GM21360 (cell line): ENCODE data around the gene FFAR1.

ENCODE experiments used
- ATAC-seq: cut with Tn5 transposase; IDR thresholded peaks from one replicate; pipeline ENCODE4 v1.9.1; 2021; ENCODE audit warnings: mild to moderate bottlenecking, moderate library complexity; ENCODE audit not compliant: unreplicated experiment

FFAR1 gene, protein sequence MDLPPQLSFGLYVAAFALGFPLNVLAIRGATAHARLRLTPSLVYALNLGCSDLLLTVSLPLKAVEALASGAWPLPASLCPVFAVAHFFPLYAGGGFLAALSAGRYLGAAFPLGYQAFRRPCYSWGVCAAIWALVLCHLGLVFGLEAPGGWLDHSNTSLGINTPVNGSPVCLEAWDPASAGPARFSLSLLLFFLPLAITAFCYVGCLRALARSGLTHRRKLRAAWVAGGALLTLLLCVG (N-terminal part only)

DNA sequence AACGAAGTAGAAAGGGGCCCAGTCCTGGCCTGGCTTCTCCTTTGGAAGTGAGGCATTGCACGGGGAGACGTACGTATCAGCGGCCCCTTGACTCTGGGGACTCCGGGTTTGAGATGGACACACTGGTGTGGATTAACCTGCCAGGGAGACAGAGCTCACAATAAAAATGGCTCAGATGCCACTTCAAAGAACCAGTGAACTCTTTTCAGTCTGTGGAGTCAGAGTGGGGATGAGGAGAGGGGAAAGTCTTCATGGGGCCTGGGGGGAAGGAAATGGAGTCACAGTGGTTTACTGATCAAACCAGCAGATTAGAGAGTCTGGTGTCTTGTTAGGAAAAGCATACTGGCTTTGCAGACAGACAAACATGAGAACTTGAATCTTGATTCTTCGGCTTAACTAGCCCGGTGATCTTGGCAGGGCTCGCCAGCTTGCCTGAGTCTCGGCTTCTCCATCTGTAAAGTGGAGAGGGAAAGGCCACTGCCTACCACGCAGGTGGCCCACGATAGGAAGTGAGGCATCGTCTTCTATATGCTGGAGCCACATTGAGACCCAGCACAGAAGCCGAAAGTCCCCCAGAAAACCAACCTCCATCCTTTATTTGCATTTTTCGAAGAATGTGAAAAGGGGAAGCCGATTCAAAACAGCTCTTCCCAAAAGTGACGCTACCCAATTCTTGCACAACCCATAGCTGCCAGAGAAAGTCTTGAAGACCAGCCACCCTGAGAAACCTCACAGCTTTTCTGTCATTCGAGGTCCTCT lies at the start of gene FFAR1:
TSS of gene FFAR1 (plus strand) at position 732 of the 759 bp plus-strand sequence. CDS start 3,650 bp downstream, outside the sequence.
- peak; percentile 40 for ATAC-seq

DNA sequence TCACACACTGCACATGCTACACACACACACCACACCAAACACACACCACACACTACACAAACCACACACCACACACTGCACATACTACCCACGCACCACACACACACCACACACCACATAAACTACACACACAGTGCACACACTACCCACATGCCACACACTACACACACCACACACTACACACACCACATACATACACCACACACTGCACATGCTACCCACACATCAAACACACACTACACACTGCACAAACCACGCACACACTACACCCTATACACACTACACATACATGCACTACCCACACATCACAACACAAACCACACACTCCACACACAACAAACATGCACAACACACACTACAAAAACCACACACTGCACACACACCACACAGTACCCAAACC lies 49.8 kb upstream of the FFAR1 start:
- ATAC-seq: no peak

DNA sequence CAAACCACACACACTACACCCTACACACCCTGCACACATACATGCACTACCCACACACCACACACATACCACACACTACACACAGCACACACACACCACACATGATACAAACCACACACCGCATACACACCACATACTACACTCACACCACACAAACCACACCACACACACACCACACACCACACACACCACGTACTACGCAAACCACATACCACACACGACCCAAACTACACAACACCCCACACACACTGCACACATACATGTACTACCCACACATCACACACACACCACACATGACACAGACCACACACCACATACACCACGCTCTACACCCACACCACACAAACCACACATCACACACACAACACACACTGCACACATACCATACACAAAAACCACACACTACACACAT lies 49.1 kb upstream of the FFAR1 start:
- ATAC-seq: no peak

DNA sequence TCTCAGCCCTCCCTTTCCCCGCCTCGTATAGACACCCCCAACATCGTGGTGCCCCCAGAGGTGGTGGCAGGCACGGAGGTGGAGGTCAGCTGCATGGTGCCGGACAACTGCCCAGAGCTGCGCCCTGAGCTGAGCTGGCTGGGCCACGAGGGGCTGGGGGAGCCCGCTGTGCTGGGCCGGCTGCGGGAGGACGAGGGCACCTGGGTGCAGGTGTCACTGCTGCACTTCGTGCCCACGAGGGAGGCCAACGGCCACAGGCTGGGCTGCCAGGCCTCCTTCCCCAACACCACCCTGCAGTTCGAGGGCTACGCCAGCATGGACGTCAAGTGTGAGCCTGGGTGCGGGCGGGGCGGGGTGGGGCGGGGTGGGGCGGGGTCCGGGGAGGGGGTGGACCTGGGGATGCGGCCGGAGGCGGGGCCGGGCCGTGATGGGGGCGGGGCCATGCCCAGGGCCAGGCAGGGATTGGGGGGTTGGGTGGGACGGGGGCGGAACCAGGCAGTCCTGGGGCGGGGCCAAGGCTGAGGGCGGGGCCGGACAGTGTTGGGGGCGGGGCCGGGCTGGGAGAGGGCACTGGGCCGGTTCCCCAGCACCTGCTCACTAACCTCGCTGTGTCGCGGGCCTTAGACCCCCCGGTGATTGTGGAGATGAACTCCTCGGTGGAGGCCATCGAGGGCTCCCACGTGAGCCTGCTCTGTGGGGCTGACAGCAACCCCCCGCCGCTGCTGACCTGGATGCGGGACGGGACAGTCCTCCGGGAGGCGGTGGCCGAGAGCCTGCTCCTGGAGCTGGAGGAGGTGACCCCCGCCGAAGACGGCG lies 48.0 kb upstream of the FFAR1 start:
- ATAC-seq: no peak

DNA sequence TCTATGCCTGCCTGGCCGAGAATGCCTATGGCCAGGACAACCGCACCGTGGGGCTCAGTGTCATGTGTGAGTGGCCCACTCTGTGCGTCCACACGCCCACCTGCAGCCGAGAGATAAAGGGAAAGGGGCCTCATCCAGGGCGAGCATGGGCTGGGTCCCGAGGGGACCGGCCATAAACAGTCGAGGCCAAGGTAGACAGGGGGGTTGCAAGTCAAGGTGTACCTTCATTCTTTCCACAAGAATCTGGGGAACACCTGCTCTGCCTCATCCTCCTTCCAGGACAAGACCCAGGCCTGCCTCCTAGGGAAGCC lies 47.4 kb upstream of the FFAR1 start:
- no peak for ATAC-seq

DNA sequence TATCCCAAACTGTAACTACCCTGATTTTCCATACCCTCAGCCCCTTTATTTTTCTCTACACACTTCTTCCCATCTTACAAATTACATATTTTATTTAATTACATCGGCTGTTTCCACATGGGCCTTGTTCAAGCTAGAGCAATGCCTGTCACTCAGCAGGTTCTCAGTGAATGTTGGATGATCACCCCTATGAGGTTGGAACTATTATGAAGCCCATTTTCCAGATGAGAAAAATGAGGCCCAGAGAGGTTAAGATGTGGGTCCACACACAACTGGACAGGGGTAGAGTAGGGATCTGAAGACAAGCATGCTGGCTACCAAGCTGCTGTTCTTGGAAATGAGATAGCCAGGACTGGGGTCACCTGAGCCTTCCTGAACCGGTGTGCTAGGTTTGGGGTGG lies 45.7 kb upstream of the FFAR1 start:
- ATAC-seq: no peak

DNA sequence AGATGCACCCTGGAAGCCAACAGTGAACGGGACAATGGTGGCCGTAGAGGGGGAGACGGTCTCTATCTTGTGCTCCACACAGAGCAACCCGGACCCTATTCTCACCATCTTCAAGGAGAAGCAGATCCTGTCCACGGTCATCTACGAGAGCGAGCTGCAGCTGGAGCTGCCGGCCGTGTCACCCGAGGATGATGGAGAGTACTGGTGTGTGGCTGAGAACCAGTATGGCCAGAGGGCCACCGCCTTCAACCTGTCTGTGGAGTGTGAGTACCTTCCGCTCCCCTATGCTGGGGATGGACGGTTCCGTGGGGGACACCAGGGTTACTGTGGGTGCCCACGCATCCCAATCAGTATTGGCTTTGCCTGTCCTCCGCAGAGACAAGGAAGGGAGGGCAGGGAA lies 45.3 kb upstream of the FFAR1 start:
- no peak for ATAC-seq

DNA sequence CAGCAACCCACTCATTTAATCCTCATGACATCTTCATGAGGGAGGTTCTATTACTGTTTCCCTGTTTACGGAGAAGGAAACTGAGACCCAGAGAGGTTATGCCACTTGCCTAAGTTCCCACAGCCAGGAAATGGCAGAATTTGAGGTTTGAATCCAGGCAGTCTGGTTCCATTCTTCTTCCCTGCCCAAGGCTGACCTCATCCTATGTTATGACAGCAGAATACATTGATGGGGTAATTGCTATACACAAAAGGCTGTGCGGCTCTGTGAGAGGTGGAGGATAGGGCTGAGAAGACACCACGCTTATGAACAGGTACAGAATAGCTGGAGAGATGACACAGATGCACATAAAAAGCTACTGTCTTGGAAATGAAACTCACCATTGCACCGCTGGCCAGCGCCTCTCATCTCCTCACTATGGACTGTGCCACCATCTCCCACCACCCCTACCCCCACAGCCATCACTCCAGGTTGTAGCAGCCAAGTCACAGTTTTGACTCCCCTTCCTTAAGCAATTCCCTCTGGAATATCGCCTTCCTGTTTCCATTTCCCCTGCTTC lies 44.3 kb upstream of the FFAR1 start:
- no peak for ATAC-seq

DNA sequence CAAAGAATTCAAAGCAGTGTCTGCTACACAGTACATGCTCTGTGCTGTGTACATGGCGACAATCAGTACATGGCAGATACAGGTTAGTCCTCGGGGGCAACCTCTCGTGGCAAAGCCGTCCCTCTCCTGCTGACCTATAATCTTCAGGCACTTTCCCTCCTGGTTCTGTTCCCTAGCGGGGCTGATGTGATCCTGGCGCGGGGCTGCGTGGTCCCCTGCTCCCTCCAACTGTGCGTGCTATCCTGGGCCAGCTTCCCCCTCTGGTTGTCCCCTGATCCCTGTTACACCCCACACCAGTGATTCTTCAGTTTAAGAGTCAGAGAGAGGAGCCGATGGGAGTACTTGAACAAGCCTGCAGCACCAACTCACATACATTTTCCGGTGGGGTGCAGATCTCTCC lies 43.7 kb upstream of the FFAR1 start:
- no peak for ATAC-seq

DNA sequence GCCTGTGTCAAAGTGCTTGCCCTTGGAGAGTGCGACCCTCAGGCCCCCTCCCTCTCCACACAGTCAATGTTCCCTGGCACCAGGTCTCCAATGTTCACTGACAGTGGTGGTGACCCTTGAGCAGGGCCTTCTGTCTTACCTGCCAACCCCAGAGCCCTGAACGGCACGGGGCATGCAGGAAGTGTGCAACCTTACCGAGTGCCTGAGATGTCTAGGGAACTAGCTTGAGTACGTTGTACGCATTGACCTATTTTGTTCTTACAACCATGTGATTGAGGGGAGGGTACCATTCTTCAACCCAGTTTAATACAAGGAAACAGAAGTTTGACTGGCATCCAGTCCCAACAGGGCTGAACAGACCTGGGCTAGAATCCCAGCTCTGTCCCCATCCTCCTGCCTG lies 42.5 kb upstream of the FFAR1 start:
- ATAC-seq: no peak

DNA sequence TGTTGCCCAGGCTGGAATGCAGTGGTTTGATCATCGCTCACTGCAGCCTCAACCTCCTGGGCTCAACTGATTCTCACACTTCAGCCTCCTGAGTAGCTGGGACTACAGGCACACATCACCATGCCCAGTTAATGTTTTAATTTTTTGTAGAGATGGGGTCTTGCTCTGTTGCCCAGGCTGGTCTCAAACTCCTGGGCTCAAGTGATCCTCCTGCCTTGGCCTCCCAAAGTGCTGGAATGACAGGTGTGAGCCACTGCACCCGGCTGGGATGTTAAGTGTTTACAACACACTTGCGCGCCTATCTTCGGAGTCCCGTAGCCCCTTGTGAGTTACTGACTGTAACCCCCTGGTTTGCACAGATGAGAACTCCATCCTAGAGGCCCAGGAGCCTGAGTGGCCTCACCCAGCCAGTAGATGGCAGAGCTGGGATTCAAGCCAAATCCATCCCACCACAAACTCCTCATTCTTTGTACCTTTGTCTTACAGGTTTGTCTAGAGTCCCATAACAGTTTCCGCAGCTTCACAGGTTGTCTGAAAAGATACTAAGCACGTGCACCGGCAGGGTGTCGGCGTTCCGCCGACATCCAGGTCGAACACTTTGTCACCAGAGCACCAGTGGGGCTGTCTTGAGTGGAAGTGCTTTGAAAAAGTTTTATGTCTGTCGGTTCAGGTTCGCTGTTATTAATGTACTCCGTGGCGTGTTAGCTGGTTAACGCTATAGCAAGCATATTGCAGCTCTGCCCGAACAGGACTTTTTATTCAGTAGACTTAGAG lies 41.0 kb upstream of the FFAR1 start:
- no peak for ATAC-seq

DNA sequence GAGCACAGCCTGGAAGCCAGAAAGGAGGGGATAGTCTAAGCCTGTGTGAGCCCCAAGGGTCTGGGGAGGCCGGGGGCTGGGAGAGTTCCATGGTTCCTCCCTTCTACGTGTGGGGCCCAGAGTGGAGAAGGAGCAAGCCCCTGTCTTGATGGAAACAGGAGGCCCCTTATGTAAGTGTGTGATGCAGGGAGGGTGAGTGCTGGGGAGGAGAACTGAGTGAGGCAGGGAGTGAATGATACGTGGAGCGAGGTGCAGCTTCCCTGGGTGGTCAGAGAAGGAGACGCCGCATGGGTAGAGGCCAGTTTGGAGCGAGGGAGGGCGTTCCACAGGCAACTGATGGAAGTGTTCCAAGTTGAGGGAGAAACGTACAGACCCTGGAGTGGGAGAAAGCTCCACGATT lies 39.8 kb upstream of the FFAR1 start:
- no peak for ATAC-seq

DNA sequence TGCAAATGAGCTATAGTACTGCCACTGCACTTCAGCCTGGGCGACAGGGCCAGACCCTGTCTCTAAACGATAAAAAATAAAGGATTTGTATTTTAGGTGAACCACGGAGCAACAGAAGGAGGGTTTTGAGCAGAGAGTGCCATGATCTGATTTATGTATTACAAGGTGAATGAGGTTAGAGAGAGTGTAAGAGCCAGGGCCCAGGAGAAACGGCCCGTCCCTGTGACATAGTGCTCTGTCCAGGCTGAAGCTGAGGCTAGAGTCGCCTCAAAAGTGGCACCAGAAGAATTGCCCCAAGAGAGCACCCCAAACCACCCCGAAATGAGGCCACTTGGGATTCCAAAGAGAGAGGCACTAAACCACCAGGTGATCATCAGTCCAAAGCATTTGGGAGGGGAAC lies 38.8 kb upstream of the FFAR1 start:
- no peak for ATAC-seq

DNA sequence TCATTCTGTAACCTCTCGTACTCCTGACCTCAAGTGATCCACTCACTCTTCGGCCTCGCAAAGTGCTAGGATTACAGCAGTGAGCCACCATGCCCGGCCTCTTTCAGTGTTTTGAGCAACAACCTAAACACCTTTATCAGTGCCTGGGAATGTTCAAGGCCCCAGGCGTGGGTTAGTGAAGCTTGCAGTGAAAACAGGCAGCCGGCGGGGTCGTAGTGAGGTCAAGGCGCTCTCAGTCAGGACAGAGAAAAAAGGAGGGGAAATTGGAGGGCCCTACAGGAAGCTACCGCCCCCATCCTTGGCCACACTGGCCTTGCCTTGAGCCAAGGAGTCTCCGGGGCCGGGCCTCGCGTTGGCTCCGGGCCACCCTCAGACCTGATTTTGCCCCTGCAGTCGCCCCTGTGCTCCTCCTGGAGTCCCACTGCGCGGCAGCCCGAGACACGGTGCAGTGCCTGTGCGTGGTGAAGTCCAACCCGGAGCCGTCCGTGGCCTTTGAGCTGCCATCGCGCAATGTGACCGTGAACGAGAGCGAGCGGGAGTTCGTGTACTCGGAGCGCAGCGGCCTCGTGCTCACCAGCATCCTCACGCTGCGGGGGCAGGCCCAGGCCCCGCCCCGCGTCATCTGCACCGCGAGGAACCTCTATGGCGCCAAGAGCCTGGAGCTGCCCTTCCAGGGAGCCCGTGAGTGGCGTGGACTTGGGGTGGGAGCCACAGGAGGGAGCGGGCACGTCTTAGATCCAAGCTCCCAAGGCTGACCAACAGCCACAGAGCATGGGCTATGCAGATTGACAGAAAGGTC lies 38.0 kb upstream of the FFAR1 start:
- ATAC-seq: no peak

DNA sequence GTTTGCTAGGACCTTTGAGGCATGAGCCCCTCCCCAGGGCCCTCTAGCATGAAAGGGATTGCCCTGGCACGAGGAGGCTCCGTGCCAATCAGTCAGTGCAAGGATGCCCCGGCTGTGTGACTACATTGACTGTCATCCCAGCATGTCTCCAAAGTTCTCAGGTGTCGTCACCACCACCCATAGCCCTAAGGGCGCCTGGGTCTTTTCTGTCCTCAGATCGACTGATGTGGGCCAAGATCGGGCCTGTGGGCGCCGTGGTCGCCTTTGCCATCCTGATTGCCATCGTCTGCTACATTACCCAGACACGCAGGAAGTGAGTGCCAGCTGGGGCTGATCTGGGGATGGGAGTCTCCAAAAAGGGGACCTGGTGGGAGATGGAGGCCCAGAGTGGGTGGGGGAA lies 37.4 kb upstream of the FFAR1 start:
- no peak for ATAC-seq

DNA sequence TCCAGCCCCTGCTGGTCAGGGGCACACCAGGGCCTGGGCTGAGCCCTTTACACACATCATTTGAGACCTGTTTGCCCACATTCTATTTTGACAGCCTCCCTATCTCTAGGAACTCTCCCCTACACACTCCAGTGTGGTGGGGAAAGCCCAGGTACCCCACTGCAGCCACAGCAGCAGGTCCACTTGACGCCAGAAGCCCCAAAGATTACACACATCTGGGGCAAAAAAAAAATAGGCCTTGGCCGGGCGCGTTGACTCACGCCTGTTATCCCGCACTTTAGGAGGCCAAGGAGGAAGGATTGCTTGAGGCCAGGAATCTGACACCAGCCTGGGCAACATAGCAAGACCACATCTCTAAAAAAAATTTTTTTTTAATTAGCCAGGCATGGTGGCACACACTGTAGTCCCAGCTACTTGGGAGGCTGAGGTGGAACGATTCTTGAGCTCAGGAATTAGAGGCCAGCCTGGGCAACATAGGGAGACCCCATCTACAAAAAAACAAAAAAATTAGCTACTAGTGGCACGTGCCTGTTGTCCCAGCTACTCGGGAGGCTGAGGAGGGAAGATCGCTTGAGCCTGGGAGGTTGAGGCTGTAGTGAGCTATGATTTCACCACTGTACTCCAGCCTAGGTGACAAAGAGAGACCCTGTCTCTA lies 36.8 kb upstream of the FFAR1 start:
- no peak for ATAC-seq

DNA sequence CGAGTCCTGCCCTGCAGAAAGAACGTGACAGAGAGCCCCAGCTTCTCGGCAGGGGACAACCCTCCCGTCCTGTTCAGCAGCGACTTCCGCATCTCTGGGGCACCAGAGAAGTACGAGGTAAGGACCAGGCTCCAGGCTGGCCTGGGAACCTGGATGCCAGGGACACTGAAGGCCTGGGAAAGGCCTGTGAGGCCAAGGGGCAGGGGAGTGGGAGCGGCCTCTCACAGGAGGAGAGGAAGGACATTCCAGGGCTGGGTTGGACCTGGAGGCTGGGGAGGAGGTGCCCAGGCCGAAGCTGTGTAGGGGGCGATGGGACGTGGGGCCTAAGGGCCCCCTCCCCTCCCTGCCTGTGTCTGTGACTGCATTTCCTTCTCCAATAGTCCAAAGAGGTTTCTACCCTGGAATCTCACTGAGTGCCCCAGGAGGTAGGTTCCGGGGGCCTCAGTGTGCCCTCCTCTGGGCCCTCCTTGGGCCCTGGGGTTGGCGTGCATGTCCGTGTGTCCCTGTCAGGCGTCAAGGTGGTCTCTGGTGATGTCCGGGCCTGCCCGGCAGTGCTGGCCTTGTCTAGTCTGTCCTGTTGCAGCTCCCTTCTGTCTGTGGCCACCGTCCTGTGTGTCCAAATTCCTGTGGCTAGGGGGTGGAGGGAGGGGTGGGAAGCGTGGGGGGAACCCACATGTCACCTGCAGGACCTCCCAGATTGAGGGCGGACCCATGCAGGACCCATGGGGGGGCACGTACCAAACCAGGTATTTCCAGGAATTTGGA lies 35.6 kb upstream of the FFAR1 start:
- ATAC-seq: no peak

DNA sequence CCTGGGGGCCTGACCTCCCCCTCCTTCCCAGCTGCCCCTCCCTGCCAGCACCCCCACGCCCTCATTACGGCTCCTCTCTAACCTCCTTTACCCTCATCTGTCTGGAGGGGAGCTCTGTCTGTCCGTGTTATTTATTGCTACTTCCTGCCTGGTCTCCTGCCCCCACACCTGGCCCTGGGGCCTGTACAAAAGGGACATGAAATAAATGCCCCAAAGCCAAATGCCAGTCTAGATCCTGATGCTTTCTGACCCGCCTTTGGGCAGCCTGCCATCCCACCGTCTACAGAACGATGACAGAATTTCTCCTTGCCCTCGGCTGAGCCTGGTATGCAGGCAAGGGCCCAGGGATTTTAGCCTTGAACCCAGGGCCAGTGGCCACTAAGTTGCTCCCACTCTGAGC lies 34.1 kb upstream of the FFAR1 start:
- ATAC-seq: no peak

DNA sequence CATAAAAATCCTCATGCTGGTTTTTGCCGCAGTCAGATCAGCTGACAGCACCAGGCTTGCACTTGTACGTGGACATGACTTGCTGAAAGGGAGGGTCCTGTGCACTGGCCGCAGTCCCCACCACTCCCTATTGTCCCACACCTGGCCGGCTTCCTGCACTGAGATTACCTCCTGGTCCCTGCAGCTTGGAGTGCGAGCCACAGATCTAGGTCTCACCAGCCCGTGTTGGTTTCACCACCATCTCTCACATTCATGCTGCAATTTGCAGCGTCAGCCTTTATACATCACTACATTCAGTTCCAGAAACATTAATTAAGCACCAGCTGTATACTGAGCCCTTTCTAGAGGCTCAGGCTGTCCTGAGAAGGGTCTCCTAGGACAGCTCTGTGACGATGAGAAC lies 33.7 kb upstream of the FFAR1 start:
- ATAC-seq: no peak
